A549 treated with CORT108297 at 1 μM for 4 hours (cell line): ENCODE data around the gene RESF1. TPM values are rescaled to one million over a fixed set of nuclear protein-coding genes. Genes with fewer than 3 reads are reported as not detected.

Source experiments
- total RNA-seq: library from RNA; stranded (reverse); fragments of 200-300 nt; extraction: Qiagen RNA extraction; gene quantifications from 5 replicates; pipeline ENCODE4 v1.2.3, GENCODE V29; 2022

Gene RESF1
- 18.6 to 27.3 TPM (median 20.4 TPM) in 5 replicates for total RNA-seq

DNA sequence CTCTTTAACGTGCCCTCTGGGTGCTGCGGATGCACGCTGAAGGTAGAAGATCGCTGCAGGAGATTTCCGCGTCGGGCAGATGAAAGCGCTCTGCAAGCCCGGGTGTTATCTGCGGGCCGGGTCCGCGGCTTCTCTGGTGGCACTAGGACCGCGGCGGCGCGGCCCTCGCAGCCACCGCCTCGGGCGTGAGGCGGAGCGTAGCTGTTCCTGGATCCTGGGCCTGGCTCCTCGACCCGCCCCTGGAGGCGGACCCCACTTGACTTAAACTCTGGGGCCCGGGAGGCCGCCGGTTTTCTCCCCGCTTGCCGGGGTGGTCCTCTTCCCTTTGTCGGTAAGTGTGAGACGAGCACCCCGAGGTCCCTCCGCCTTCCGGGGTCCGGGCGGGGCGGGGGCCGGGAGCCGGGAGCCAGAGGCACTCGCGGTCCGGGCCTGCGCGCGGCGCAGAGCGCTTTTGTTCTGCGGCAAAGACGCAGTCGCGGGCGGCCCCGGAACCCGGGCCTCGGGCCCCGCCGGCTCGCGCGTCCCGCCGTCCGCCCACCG lies at the start of gene RESF1:
Gene RESF1, plus strand, starts transcription at position 255 of the 540 bp plus-strand sequence. CDS start 21,541 bp downstream, outside the sequence.

Other genes starting within 250 kb of the RESF1 start
- 9.4 to 12.5 TPM (median 12.0 TPM) in 5 replicates for gene AMN1, start 230.4 kb upstream of the RESF1 start, total RNA-seq
- gene BICD1, start 147.4 kb downstream of the RESF1 start, total RNA-seq: 14.3 to 18.6 TPM (median 16.2 TPM) in 5 replicates